ENCODE measurements around the gene C12orf56. TPM values are rescaled to one million over a fixed set of nuclear protein-coding genes. Genes with fewer than 3 reads are reported as not detected.

Gene C12orf56
- total RNA-seq, 1 experiment from 2014 or later = 9.3 TPM

DNA sequence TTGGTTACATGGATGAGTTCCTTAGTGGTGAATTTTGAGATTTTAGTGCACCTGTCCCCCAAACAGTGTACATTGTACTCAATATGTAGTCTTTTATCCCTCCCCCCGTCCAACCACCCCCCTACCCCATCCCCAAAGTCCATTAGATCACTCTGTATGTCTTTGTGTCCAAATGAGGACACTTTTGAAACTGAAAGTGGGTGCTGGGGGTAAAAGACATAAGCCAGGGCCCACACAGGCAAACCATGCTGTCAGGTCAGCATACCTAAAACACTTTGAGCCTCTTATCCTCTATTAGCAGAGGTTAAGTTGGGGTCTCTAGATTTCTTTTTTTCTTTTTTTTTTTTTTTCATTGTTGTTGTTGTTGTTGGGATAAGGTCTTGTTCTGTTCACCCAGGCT lies 137.2 kb downstream of the C12orf56 start:
- Mint-ChIP-seq H3K9me3 (ENCODE audit: unreplicated experiment) (no peaks in the 10 kb centered on the region), H3K4me1 (ENCODE audit: low read depth, unreplicated experiment) (no peaks in the 10 kb centered on the region), H3K36me3 (ENCODE audit: insufficient read depth, unreplicated experiment) (no peaks in the 10 kb centered on the region), H3K27ac (ENCODE audit: unreplicated experiment) (no peak overlapping the region), H3K27me3 (ENCODE audit: insufficient read depth, unreplicated experiment) (no peaks in the 10 kb centered on the region), H3K4me3 (ENCODE audit: unreplicated experiment) (no peak overlapping the region)
- BruUV-seq (replicated peaks) = no TSS peak
- H3K36me3 ChIP-seq (ENCODE audit: control insufficient read depth, insufficient read depth, low read length) = no peaks in the 10 kb centered on the region
- no peaks in the 10 kb centered on the region for H3K9me3 ChIP-seq
- no peak for DNase-seq
- no peaks in the 10 kb centered on the region for H3K27me3 ChIP-seq (replicated peaks; ENCODE audit: control insufficient read depth, insufficient read depth, low read length)
- CTCF ChIA-PET = no interaction called here
- POLR2A ChIA-PET = no interaction called here
- no peak overlapping the region for H3K4me3 ChIP-seq (ENCODE audit: low read depth, low read length)
- TF ChIP-seq, protein P1, sequence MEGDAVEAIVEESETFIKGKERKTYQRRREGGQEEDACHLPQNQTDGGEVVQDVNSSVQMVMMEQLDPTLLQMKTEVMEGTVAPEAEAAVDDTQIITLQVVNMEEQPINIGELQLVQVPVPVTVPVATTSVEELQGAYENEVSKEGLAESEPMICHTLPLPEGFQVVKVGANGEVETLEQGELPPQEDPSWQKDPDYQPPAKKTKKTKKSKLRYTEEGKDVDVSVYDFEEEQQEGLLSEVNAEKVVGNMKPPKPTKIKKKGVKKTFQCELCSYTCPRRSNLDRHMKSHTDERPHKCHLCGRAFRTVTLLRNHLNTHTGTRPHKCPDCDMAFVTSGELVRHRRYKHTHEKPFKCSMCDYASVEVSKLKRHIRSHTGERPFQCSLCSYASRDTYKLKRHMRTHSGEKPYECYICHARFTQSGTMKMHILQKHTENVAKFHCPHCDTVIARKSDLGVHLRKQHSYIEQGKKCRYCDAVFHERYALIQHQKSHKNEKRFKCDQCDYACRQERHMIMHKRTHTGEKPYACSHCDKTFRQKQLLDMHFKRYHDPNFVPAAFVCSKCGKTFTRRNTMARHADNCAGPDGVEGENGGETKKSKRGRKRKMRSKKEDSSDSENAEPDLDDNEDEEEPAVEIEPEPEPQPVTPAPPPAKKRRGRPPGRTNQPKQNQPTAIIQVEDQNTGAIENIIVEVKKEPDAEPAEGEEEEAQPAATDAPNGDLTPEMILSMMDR (IDR thresholded peaks at IDR 0.05; ENCODE audit: insufficient read depth in 1 of 2, low read depth in 1 of 2, low read length in 1 of 2, severe bottlenecking in 1 of 2, unreplicated experiment in 1 of 2) = no peak
- no peaks in the 10 kb centered on the region for H3K4me1 ChIP-seq
- intact Hi-C loops (cut with micrococcal nuclease; ENCODE audit: unreplicated experiment) = no loop called here

DNA sequence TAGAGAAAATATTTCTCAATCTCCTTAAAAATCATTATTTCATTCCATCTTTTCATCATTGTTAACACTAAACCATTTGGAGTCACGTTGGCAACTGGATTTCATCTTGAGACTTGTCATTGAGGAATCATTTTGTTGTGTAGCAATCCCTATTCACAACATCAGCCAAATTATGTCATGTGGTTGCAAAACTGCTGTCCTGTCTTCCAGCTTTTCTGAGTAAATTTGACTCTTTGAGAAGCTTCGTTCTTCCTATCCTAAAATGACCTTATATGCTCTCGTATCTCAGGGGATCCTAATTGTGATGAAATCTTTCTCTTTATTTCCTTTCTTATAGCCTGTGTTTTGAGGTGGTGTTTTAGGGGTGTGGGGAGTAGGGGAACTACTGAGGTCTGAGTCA lies 137.9 kb downstream of the C12orf56 start:
- DNase-seq = no peak
- H3K4me1 Mint-ChIP-seq (ENCODE audit: low read depth, unreplicated experiment) = no peaks in the 10 kb centered on the region
- ChIA-PET POLR2A (no interaction called here), CTCF (no interaction called here)
- intact Hi-C loops (cut with micrococcal nuclease; ENCODE audit: unreplicated experiment) = no loop called here
- BruUV-seq (replicated peaks) = no TSS peak
- H3K4me1 ChIP-seq = no peaks in the 10 kb centered on the region
- H3K9me3 Mint-ChIP-seq (ENCODE audit: unreplicated experiment) = no peaks in the 10 kb centered on the region
- no peak overlapping the region for H3K4me3 ChIP-seq (ENCODE audit: low read depth, low read length)
- H3K27ac Mint-ChIP-seq (ENCODE audit: unreplicated experiment) = no peak overlapping the region
- H3K36me3 ChIP-seq (ENCODE audit: control insufficient read depth, insufficient read depth, low read length) = no peaks in the 10 kb centered on the region
- TF ChIP-seq, protein P1 (IDR thresholded peaks at IDR 0.05; ENCODE audit: insufficient read depth in 1 of 2, low read depth in 1 of 2, low read length in 1 of 2, severe bottlenecking in 1 of 2, unreplicated experiment in 1 of 2) = no peak
- H3K27me3 Mint-ChIP-seq (ENCODE audit: insufficient read depth, unreplicated experiment) = no peaks in the 10 kb centered on the region
- H3K9me3 ChIP-seq = no peaks in the 10 kb centered on the region
- no peaks in the 10 kb centered on the region for H3K36me3 Mint-ChIP-seq (ENCODE audit: insufficient read depth, unreplicated experiment)
- no peaks in the 10 kb centered on the region for H3K27me3 ChIP-seq (replicated peaks; ENCODE audit: control insufficient read depth, insufficient read depth, low read length)
- no peak overlapping the region for H3K4me3 Mint-ChIP-seq (ENCODE audit: unreplicated experiment)

DNA sequence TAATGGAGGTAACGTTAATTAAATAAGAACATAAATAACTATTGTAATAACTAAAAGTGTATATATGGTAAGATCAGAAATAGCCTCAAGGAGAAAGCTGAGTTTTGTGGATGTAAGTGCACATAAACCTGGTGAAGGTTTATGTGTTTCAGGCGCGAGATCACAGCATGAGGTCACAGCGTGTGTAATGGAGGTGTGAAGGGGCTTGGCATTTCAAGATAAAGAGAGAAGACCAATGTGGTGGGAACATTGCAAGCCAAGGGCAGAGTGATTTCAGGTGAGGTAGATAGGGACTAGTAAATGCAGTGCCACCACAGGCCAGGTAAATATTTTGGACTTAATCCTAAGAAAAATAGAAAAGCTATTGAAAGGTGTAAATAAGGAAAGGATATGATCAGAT lies 146.7 kb downstream of the C12orf56 start:
- Histone ChIP-seq H3K9me3 (no peaks in the 10 kb centered on the region), H3K4me1 (no peaks in the 10 kb centered on the region), H3K36me3 (ENCODE audit: control insufficient read depth, insufficient read depth, low read length) (no peaks in the 10 kb centered on the region), H3K27me3 (replicated peaks; ENCODE audit: control insufficient read depth, insufficient read depth, low read length) (no peaks in the 10 kb centered on the region), H3K4me3 (ENCODE audit: low read depth, low read length) (no peak overlapping the region)
- H3K27me3 Mint-ChIP-seq (ENCODE audit: insufficient read depth, unreplicated experiment) = no peaks in the 10 kb centered on the region
- no peaks in the 10 kb centered on the region for H3K36me3 Mint-ChIP-seq (ENCODE audit: insufficient read depth, unreplicated experiment)
- no peaks in the 10 kb centered on the region for H3K4me1 Mint-ChIP-seq (ENCODE audit: low read depth, unreplicated experiment)
- H3K27ac Mint-ChIP-seq (ENCODE audit: unreplicated experiment) = no peak overlapping the region
- intact Hi-C loops (cut with micrococcal nuclease; ENCODE audit: unreplicated experiment) = no loop called here
- no TSS peak for BruUV-seq (replicated peaks)
- no peak for DNase-seq
- no peak overlapping the region for H3K4me3 Mint-ChIP-seq (ENCODE audit: unreplicated experiment)
- TF ChIP-seq, protein P1 (IDR thresholded peaks at IDR 0.05; ENCODE audit: insufficient read depth in 1 of 2, low read depth in 1 of 2, low read length in 1 of 2, severe bottlenecking in 1 of 2, unreplicated experiment in 1 of 2) = no peak
- CTCF ChIA-PET = no interaction called here
- POLR2A ChIA-PET = no interaction called here
- H3K9me3 Mint-ChIP-seq (ENCODE audit: unreplicated experiment) = no peaks in the 10 kb centered on the region

Data from Caco-2 (cell line).